Activated T-helper 2 cell treated with anti-CD3 and anti-CD28 coated beads, Interferon-gamma antibody, Interleukin-2, Interleukin-4, amounts not matched to agents 10 μg/mL and 5 μg/mL and 100 μg/mL, durations not matched to agents 14 hours and 24 hours and 36 hours (primary cell): Measurements from ENCODE around the gene RAPGEF5. TPM values are rescaled to one million over a fixed set of nuclear protein-coding genes. Genes with fewer than 3 reads are reported as not detected.

Source experiments
- DNase-seq: peaks from one replicate; pipeline ENCODE4 v3.0.0; 2021; ENCODE audit warnings: low spot score
- H3K27ac Mint-ChIP-seq: one replicate; pipeline ENCODE4 v1.8.0; 2021; ENCODE audit warnings: mixed read lengths
- H3K27me3 Mint-ChIP-seq: one replicate; pipeline ENCODE4 v1.8.0; 2021; ENCODE audit warnings: low read depth, mixed read lengths
- H3K36me3 Mint-ChIP-seq: one replicate; pipeline ENCODE4 v1.8.0; 2021; ENCODE audit warnings: low read depth, mixed read lengths
- H3K4me1 Mint-ChIP-seq: one replicate; pipeline ENCODE4 v1.8.0; 2021; ENCODE audit warnings: low read depth, mixed read lengths
- H3K4me3 Mint-ChIP-seq: one replicate; pipeline ENCODE4 v1.8.0; 2021; ENCODE audit warnings: low read depth, mild to moderate bottlenecking, moderate library complexity, mixed read lengths
- H3K9me3 Mint-ChIP-seq: one replicate; pipeline ENCODE4 v1.8.0; 2021; ENCODE audit warnings: mixed read lengths
- intact Hi-C: fragments of 100-400 bp; cut with micrococcal nuclease; formaldehyde crosslinking; loops from one replicate; pipeline ENCODE4 v1.15.1; 2023
- total RNA-seq: library from RNA; stranded (reverse); gene quantifications from 2 replicates; pipeline ENCODE4 v1.2.3, GENCODE V29; 2022

RAPGEF5 gene
- total RNA-seq, 1 donor from 2014 or later: 0.82 TPM

- Mint-ChIP-seq H3K36me3 (peaks cover 10% of the 10 kb centered on the region), H3K27me3 (peaks cover 10% of the 10 kb centered on the region), H3K4me3 (no peak overlapping the region), H3K27ac (no peak overlapping the region), H3K9me3 (no peaks in the 10 kb centered on the region), H3K4me1 (peaks cover 23% of the 10 kb centered on the region)
- intact Hi-C loops: loop anchor here (10.0 kb wide), 1 partner anchor 232 kb away; the partner anchor contains the start of gene CDCA7L
- no peak for DNase-seq
These were observed 180.1 kb downstream of the RAPGEF5 start for GRCh38 chr7:22176791-22177412.

- Mint-ChIP-seq H3K27ac (peak overlapping the region; percentile 73), H3K4me3 (peak overlapping the region; percentile 53), H3K4me1 (peaks cover 19% of the 10 kb centered on the region), H3K36me3 (peaks cover 8% of the 10 kb centered on the region), H3K27me3 (peaks cover 3% of the 10 kb centered on the region), H3K9me3 (no peaks in the 10 kb centered on the region)
- DNase-seq: no peak
- intact Hi-C loops: loop anchor here (5.0 to 10.0 kb wide), 2 partner anchors 230 to 273 kb away; partner anchors contain the start of gene CDCA7L
These were observed 182.4 kb downstream of the RAPGEF5 start for GRCh38 chr7:22174574-22174953.

DNA sequence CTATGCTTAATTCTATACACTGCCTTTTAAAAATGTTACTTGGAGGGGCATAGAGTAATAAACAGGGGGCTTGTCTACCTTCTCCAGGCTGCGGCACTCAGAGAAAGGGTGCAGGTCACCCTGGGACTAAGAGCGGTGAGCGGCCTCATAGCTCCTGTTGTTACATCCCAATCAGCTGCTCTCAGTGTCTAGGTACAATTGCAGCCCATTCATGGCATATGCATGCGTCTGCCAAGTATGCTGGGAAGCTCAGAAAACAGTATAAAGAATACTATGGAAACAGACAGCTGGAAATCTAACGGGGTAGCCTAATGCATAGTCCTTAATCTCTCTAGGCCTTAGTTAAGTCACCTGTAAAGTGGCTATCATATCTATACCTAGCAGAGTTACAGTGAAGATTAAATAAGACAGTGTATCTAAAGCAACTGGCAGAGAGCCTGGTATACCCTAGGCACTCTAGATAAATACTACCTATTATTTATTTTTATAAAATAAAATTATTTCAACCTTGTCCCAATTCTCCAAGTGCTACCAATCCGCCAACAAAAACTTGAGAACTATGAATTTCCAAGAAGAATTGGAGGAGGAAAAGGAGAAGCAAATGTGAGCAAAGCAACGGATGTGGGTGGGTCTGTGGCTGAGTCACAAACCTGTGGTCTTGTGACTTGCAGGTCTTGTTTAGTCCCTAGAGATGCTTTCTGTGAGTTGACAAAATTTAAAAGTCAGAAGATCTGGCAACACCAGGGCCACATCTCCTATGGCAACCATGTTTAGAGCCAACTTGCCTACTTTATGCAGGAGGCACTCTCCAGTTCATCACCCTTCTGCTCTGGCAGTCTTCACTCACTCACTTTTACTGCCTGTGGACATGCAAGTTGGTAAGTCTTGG is 183.0 kb downstream of the RAPGEF5 start:
- Mint-ChIP-seq H3K4me1 (peaks cover 19% of the 10 kb centered on the region), H3K27ac (peak overlapping the region; percentile 73), H3K27me3 (peaks cover 3% of the 10 kb centered on the region), H3K36me3 (peaks cover 8% of the 10 kb centered on the region), H3K9me3 (no peaks in the 10 kb centered on the region), H3K4me3 (peak overlapping the region; percentile 53)
- DNase-seq: peak; percentile 49
- intact Hi-C loops: loop anchor here (5.0 to 10.0 kb wide), 2 partner anchors 229 to 273 kb away; partner anchors contain the start of gene CDCA7L

GRCh38 chr7:22168129-22168634 is 188.8 kb downstream of the RAPGEF5 start:
- Mint-ChIP-seq H3K27me3 (peaks cover 6% of the 10 kb centered on the region), H3K27ac (no peak overlapping the region), H3K4me1 (peaks cover 2% of the 10 kb centered on the region), H3K4me3 (no peak overlapping the region), H3K36me3 (no peaks in the 10 kb centered on the region), H3K9me3 (no peaks in the 10 kb centered on the region)
- no peak for DNase-seq
- intact Hi-C loops: no loop called here

GRCh38 chr7:22167482-22167881 is 189.5 kb downstream of the RAPGEF5 start:
- H3K4me1 Mint-ChIP-seq: no peaks in the 10 kb centered on the region
- H3K27me3 Mint-ChIP-seq: peaks cover 6% of the 10 kb centered on the region
- intact Hi-C loops: no loop called here
- DNase-seq: no peak
- no peak overlapping the region for H3K27ac Mint-ChIP-seq
- H3K9me3 Mint-ChIP-seq: no peaks in the 10 kb centered on the region
- no peaks in the 10 kb centered on the region for H3K36me3 Mint-ChIP-seq
- H3K4me3 Mint-ChIP-seq: no peak overlapping the region

DNA sequence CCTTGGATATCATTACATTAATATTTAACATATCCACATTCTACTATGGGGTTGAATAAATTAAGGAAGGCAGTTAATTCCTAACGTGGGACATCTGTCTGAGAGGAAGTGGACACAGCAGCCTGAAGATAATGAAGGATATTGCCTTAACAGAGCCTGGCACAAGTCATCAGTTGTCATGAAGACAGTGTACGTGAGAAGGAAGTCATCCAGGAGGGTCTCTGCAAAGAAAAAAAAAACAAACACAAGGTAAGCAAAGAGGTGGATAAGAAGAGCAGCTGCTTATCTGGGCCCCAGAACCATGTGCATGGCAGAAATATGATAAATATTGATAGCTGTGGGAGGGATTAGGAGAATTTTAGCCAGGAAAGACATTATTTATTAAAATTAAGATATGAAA is 190.0 kb downstream of the RAPGEF5 start:
- intact Hi-C loops: no loop called here
- Mint-ChIP-seq H3K4me1 (no peaks in the 10 kb centered on the region), H3K36me3 (no peaks in the 10 kb centered on the region), H3K27me3 (peaks cover 6% of the 10 kb centered on the region), H3K9me3 (no peaks in the 10 kb centered on the region), H3K4me3 (no peak overlapping the region), H3K27ac (no peak overlapping the region)
- no peak for DNase-seq

DNA sequence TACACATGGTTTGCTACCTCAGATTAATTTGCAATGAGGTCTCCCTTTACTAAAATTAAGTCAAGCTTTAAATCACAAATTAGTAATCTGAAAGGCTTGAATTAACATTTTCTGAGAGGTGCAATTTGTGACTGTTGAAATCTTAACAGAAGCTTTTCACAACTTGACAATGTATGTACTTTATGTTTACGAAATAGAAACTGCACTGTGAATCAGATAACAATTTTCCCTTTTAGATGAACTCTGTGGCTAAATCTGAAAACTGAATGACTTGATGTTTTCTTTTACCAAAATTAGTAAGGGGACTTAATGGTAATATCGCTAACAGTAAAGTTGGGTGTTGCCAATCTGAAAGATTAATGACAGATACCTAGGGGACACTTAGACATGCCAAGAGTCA is 197.6 kb downstream of the RAPGEF5 start:
- DNase-seq: no peak
- Mint-ChIP-seq H3K4me3 (no peak overlapping the region), H3K9me3 (no peaks in the 10 kb centered on the region), H3K36me3 (no peaks in the 10 kb centered on the region), H3K4me1 (peaks cover 21% of the 10 kb centered on the region), H3K27me3 (peaks cover 16% of the 10 kb centered on the region), H3K27ac (no peak overlapping the region)
- intact Hi-C loops: no loop called here

DNA sequence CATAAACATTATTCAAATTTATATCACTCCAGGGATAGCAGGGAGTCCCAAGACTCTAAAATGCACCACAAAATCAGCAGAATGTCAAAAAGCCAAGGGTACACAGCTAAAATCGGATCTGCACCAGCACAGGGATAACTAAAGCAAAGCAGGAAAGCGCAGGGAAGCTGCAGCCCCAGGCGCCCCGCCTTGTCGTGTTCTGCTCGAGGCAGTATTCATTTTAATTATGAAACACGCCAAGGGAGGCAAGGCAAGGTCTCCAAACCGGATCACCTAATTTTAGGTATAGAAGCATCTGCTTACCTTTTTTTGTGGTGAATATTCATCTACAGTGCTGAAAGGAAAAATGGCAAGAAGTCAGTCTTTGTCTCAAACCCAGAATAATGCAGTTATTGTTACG is 199.4 kb downstream of the RAPGEF5 start:
- intact Hi-C loops: no loop called here
- no peaks in the 10 kb centered on the region for H3K9me3 Mint-ChIP-seq
- no peak overlapping the region for H3K27ac Mint-ChIP-seq
- no peak for DNase-seq
- no peak overlapping the region for H3K4me3 Mint-ChIP-seq
- peaks cover 29% of the 10 kb centered on the region for H3K4me1 Mint-ChIP-seq
- no peaks in the 10 kb centered on the region for H3K36me3 Mint-ChIP-seq
- H3K27me3 Mint-ChIP-seq: peaks cover 16% of the 10 kb centered on the region

- Mint-ChIP-seq H3K4me3 (no peak overlapping the region), H3K4me1 (peaks cover 29% of the 10 kb centered on the region), H3K27ac (no peak overlapping the region), H3K27me3 (peaks cover 16% of the 10 kb centered on the region), H3K9me3 (no peaks in the 10 kb centered on the region), H3K36me3 (no peaks in the 10 kb centered on the region)
- intact Hi-C loops: no loop called here
- no peak for DNase-seq
These were observed 200.7 kb downstream of the RAPGEF5 start for GRCh38 chr7:22156205-22156604.

GRCh38 chr7:22154143-22154529 is 202.8 kb downstream of the RAPGEF5 start:
- no peak for DNase-seq
- Mint-ChIP-seq H3K4me1 (peaks cover 26% of the 10 kb centered on the region), H3K9me3 (no peaks in the 10 kb centered on the region), H3K4me3 (no peak overlapping the region), H3K27ac (no peak overlapping the region), H3K27me3 (peaks cover 16% of the 10 kb centered on the region), H3K36me3 (no peaks in the 10 kb centered on the region)
- intact Hi-C loops: no loop called here

DNA sequence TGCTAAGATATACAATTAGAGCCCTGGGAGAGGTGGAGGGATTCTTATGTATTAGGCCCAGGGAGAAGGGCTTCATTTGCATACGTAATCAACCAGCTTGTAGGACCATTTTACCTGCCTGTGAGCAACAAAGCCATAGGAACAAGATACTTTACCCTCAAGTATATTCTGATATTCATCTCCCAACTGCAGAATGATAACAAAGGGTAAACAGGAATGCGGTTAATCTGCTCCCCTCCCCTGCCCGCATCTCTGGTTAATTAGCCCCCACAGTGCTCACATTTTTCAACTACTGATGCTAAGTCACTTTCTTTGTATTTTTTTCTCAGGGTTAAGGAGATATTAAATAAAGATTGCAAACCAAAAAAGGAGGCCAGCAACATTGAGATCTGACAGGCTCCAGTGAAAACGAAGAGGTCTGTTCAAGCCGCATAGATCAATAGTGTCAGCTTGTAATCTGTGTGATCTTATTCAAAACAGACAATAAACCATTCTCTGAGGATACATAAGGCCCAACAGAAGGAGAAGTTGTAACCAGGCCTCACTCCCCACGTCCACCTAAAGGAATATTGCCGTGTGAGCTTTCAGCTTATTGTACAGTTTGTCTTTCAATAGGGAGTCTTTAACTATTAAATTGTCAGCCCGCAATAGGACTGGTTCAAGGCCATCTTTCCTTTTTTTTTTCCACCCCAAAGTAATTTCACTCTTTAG is 203.4 kb downstream of the RAPGEF5 start:
- no peak overlapping the region for H3K27ac Mint-ChIP-seq
- peaks cover 16% of the 10 kb centered on the region for H3K27me3 Mint-ChIP-seq
- H3K4me3 Mint-ChIP-seq: no peak overlapping the region
- H3K4me1 Mint-ChIP-seq: peaks cover 23% of the 10 kb centered on the region
- intact Hi-C loops: no loop called here
- H3K36me3 Mint-ChIP-seq: no peaks in the 10 kb centered on the region
- no peaks in the 10 kb centered on the region for H3K9me3 Mint-ChIP-seq
- no peak for DNase-seq

- Mint-ChIP-seq H3K9me3 (no peaks in the 10 kb centered on the region), H3K27ac (no peak overlapping the region)
- no peak for DNase-seq
These were observed 204.3 kb downstream of the RAPGEF5 start for GRCh38 chr7:22152690-22153089.

More at GRCh38 chr7:22152690-22153089, 204.3 kb downstream of the RAPGEF5 start:
- intact Hi-C loops: no loop called here
- Mint-ChIP-seq H3K27me3 (peaks cover 10% of the 10 kb centered on the region), H3K4me1 (peaks cover 31% of the 10 kb centered on the region), H3K36me3 (no peaks in the 10 kb centered on the region), H3K4me3 (no peak overlapping the region)
